Measurements from ENCODE around the gene BRCA2.

GRCh38 chr13:32320528-32320927, 5.2 kb downstream of the BRCA2 start:
- no peak for TF ChIP-seq CTCF (conservative IDR thresholded peaks at IDR 0.05)
- no peak for TF ChIP-seq ZFX (IDR thresholded peaks at IDR 0.05)
